HG02981 (cell line): ENCODE data around the gene GAGE10.

ENCODE experiments used
- ATAC-seq: cut with Tn5 transposase; IDR thresholded peaks from one replicate; pipeline ENCODE4 v1.9.1; 2021; ENCODE audit warnings: mild to moderate bottlenecking, moderate library complexity; ENCODE audit not compliant: unreplicated experiment

The GAGE10 gene

GRCh38 chrX:49303346-49303745, at the start of gene GAGE10:
GAGE10 (plus strand) TSS chrX:49303646; CDS start chrX:49304860, 1,214 bp downstream.
- ATAC-seq: no peak

GRCh38 chrX:49254639-49255038, 48.8 kb upstream of the GAGE10 start:
- no peak for ATAC-seq

- ATAC-seq: no peak
Measured at GRCh38 chrX:49256268-49256995, 47.0 kb upstream of the GAGE10 start.

GRCh38 chrX:49257074-49257790, 46.2 kb upstream of the GAGE10 start:
- no peak for ATAC-seq

- no peak for ATAC-seq
Measured at GRCh38 chrX:49257846-49258748, 45.3 kb upstream of the GAGE10 start.

GRCh38 chrX:49258749-49259124, 44.7 kb upstream of the GAGE10 start:
- ATAC-seq: no peak

- no peak for ATAC-seq
Measured at GRCh38 chrX:49260221-49260985, 43.0 kb upstream of the GAGE10 start.

GRCh38 chrX:49262603-49263002, 40.8 kb upstream of the GAGE10 start:
- no peak for ATAC-seq

- ATAC-seq: no peak
Measured at GRCh38 chrX:49263631-49264030, 39.8 kb upstream of the GAGE10 start.

- no peak for ATAC-seq
Measured at GRCh38 chrX:49264460-49264859, 39.0 kb upstream of the GAGE10 start, which contains the start of gene FOXP3. FOXP3 (minus strand) TSS chrX:49264710; CDS start chrX:49258505, 6,205 bp downstream.

- no peak for ATAC-seq
Measured at GRCh38 chrX:49266523-49267445, 36.7 kb upstream of the GAGE10 start.

GRCh38 chrX:49268702-49269009, 34.8 kb upstream of the GAGE10 start:
- ATAC-seq: no peak

GRCh38 chrX:49269010-49269766, 34.3 kb upstream of the GAGE10 start:
- peak; percentile 83 for ATAC-seq

GRCh38 chrX:49269767-49270248, 33.6 kb upstream of the GAGE10 start, which contains the start of gene PPP1R3F:
PPP1R3F (plus strand) TSS chrX:49269793; CDS start chrX:49269870, 77 bp downstream.
- ATAC-seq: peak; percentile 20

GRCh38 chrX:49270249-49270921, 33.1 kb upstream of the GAGE10 start:
- no peak for ATAC-seq

GRCh38 chrX:49271341-49271740, 32.1 kb upstream of the GAGE10 start:
- ATAC-seq: no peak

- ATAC-seq: no peak
Measured at GRCh38 chrX:49272421-49272820, 31.0 kb upstream of the GAGE10 start.

GRCh38 chrX:49273181-49273727, 30.2 kb upstream of the GAGE10 start:
- no peak for ATAC-seq
